Mammary epithelial cell (primary cell): Measurements from ENCODE around the gene PTPN21.

Experiments used
- CTCF ChIP-seq, 2 donors: IDR thresholded peaks in 1 of 2; conservative IDR thresholded peaks in 1 of 2; 2 replicates each; pipeline ENCODE4 v1.5.1; 2011 to 2012; ENCODE audit warnings: inconsistent platforms in 2 of 2, low read length in 2 of 2, mild to moderate bottlenecking in 2 of 2, control low read depth in 1 of 2, low read depth in 1 of 2; ENCODE audit not compliant: insufficient read depth in 1 of 2; ENCODE audit errors: extremely low read depth in 1 of 2
- EZH2 ChIP-seq: IDR thresholded peaks from 2 replicates; pipeline ENCODE4 v1.6.1; 2012; ENCODE audit warnings: low read length, inconsistent platforms, borderline replicate concordance

DNA sequence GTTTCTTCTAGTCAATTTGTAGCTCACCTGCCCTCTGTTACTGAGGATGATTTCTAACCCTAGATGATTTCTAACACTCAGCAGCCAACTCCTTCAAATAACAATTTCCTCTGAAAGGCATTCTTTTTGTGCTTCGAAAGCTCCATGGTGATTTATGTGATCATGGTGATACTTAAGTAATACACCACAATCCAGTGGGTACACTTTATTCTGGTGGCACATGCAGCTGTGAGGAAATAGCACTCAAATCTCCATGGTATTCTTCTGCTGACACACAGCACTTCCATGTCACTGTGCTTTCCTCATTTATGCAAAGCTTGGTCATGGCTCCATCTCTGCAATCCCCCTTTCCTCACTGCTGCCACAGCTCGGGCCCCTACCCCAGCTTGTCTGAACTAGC lies 73.7 kb downstream of the PTPN21 start:
- no peak for TF ChIP-seq CTCF (conservative IDR thresholded peaks at IDR 0.05 in 1 of 2, IDR thresholded peaks at IDR 0.05 in 1 of 2; ENCODE audit: extremely low read depth in 1 of 2, insufficient read depth in 1 of 2, low read depth in 1 of 2, low read length in 2 of 2)
- TF ChIP-seq EZH2 = no peak
